HepG2 (cell line): ENCODE data around the gene CRYM. TPM values are rescaled to one million over a fixed set of nuclear protein-coding genes. Genes with fewer than 3 reads are reported as not detected.

Experiments used
- CSRNP2 ChIP-seq: sonication (generic); formaldehyde crosslinking; conservative IDR thresholded peaks from 2 replicates; pipeline ENCODE4 v1.8.0; 2022; ENCODE audit warnings: low read depth, missing genetic modification reagents
- FIP1L1 ChIP-seq: fragments of 200-400 bp; formaldehyde crosslinking; IDR thresholded peaks from 2 replicates; pipeline ENCODE4 v1.6.1; 2018; ENCODE audit warnings: low read depth, mild to moderate bottlenecking, low read length, moderate library complexity, borderline replicate concordance; ENCODE audit not compliant: insufficient read depth
- NAIF1 ChIP-seq: sonication (generic); formaldehyde crosslinking; IDR thresholded peaks from 2 replicates; pipeline ENCODE4 v1.5.0; 2020; ENCODE audit warnings: mild to moderate bottlenecking, missing genetic modification reagents, borderline replicate concordance
- TFDP2 ChIP-seq: sonication (generic); formaldehyde crosslinking; IDR thresholded peaks from 2 replicates; pipeline ENCODE4 v1.4.0; 2020; ENCODE audit warnings: missing genetic modification reagents
- ZNF460 ChIP-seq: sonication (generic); formaldehyde crosslinking; IDR thresholded peaks from 2 replicates; pipeline ENCODE4 v1.5.1; 2020; ENCODE audit warnings: missing genetic modification reagents, mild to moderate bottlenecking, borderline replicate concordance
- ZNF878 ChIP-seq: sonication (generic); formaldehyde crosslinking; IDR thresholded peaks from 2 replicates; pipeline ENCODE4 v1.8.1; 2023; ENCODE audit warnings: mild to moderate bottlenecking, missing genetic modification reagents, moderate library complexity
- polyA plus RNA-seq, 8 experiments: library from polyadenylated mRNA; depleted of rRNA in 3 of 8; stranded (reverse) in 7 of 8; unstranded in 1 of 8; fragments of >200 nt; fragmentation: Illumina TruSeq in 4 of 8; extraction: Trizol in 4 of 8; gene quantifications; 2 replicates each; pipeline versions ENCODE4 v1.2.1 to v1.2.3, GENCODE V29; 2011 to 2016; ENCODE audit warnings: low read depth in 4 of 8, missing spikeins in 1 of 8, mixed read lengths in 1 of 8; ENCODE audit not compliant: insufficient read depth in 1 of 8
- total RNA-seq, 5 experiments: library from RNA; depleted of rRNA; stranded (reverse); fragments of >200 nt; fragmentation: Illumina TruSeq; extraction: Trizol; gene quantifications; 2 replicates each; pipeline ENCODE4 v1.2.3, GENCODE V29; 2016; ENCODE audit warnings: low read depth in 1 of 5
- TF ChIP-seq, protein P1 (sequence below): sonication (generic); formaldehyde crosslinking; IDR thresholded peaks from 2 replicates; pipeline ENCODE4 v1.4.0; 2020; ENCODE audit warnings: missing genetic modification reagents, mild to moderate bottlenecking, borderline replicate concordance
- TF ChIP-seq, protein P2 (sequence below): sonication (generic); formaldehyde crosslinking; IDR thresholded peaks from 2 replicates; pipeline ENCODE4 v1.4.0; 2020; ENCODE audit warnings: low read depth, missing genetic modification reagents
- TF ChIP-seq, protein P3 (sequence below): sonication (generic); formaldehyde crosslinking; IDR thresholded peaks from 2 replicates; pipeline ENCODE4 v1.5.0; 2020; ENCODE audit warnings: mild to moderate bottlenecking, missing genetic modification reagents, borderline replicate concordance

Gene CRYM
- total and polyA plus RNA-seq, 2 of the 13 experiments (the other 11 are each of a cell fraction or from before 2014, with no cell fraction given): 1.9 to 2.2 TPM

DNA sequence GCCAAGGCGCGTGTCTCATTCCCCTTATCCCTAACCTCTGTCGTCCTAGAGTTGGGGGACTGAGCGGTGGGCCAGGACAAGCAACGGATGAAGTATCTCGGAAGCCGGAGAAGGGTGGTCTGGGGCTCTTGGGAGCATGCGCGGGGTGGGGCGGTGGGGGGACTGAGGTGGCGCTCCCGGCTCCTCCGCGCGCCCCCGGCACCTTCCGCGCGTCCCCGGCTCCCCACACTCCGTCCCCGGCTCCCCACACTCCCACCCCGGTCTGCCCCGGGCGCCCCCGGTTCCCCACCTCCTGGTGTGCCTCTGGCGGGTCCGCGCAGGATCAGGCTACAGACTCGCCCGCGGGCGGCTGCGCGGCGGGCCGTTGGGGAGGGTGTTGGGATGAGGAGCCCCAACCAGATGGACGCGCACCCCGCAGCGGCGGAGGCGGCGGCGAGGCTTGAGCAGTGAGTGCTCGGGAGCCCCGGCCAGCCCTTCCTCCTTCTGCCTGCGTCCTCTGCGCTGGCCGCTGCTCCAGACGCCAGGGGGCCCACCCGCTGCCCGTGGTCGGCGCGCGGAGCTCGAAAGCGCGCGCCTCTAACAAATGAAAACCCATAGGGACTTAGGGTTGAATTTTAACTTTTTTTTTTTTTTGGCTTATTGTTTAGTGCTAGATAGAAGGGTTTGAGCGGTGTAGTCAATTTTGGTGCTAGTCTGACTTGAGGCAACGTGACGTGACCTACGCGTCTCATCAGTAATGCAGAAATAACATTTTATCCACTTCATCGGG, 5.6 kb upstream of the CRYM start (continued):
- TF ChIP-seq CSRNP2 (CRISPR knock-in tag): no peak
- no peak for TF ChIP-seq ZNF460 (CRISPR knock-in tag)
- TF ChIP-seq TFDP2 (CRISPR knock-in tag): peak; percentile 82
- TF ChIP-seq, protein P1, sequence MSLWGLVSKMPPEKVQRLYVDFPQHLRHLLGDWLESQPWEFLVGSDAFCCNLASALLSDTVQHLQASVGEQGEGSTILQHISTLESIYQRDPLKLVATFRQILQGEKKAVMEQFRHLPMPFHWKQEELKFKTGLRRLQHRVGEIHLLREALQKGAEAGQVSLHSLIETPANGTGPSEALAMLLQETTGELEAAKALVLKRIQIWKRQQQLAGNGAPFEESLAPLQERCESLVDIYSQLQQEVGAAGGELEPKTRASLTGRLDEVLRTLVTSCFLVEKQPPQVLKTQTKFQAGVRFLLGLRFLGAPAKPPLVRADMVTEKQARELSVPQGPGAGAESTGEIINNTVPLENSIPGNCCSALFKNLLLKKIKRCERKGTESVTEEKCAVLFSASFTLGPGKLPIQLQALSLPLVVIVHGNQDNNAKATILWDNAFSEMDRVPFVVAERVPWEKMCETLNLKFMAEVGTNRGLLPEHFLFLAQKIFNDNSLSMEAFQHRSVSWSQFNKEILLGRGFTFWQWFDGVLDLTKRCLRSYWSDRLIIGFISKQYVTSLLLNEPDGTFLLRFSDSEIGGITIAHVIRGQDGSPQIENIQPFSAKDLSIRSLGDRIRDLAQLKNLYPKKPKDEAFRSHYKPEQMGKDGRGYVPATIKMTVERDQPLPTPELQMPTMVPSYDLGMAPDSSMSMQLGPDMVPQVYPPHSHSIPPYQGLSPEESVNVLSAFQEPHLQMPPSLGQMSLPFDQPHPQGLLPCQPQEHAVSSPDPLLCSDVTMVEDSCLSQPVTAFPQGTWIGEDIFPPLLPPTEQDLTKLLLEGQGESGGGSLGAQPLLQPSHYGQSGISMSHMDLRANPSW (CRISPR knock-in tag): no peak
- TF ChIP-seq, protein P2, sequence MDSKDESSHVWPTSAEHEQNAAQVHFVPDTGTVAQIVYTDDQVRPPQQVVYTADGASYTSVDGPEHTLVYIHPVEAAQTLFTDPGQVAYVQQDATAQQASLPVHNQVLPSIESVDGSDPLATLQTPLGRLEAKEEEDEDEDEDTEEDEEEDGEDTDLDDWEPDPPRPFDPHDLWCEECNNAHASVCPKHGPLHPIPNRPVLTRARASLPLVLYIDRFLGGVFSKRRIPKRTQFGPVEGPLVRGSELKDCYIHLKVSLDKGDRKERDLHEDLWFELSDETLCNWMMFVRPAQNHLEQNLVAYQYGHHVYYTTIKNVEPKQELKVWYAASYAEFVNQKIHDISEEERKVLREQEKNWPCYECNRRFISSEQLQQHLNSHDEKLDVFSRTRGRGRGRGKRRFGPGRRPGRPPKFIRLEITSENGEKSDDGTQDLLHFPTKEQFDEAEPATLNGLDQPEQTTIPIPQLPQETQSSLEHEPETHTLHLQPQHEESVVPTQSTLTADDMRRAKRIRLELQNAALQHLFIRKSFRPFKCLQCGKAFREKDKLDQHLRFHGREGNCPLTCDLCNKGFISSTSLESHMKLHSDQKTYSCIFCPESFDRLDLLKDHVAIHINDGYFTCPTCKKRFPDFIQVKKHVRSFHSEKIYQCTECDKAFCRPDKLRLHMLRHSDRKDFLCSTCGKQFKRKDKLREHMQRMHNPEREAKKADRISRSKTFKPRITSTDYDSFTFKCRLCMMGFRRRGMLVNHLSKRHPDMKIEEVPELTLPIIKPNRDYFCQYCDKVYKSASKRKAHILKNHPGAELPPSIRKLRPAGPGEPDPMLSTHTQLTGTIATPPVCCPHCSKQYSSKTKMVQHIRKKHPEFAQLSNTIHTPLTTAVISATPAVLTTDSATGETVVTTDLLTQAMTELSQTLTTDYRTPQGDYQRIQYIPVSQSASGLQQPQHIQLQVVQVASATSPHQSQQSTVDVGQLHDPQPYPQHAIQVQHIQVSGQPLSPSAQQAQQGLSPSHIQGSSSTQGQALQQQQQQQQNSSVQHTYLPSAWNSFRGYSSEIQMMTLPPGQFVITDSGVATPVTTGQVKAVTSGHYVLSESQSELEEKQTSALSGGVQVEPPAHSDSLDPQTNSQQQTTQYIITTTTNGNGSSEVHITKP (CRISPR knock-in tag): no peak
- no peak for TF ChIP-seq ZNF878
- TF ChIP-seq FIP1L1: no peak
- TF ChIP-seq, protein P3, sequence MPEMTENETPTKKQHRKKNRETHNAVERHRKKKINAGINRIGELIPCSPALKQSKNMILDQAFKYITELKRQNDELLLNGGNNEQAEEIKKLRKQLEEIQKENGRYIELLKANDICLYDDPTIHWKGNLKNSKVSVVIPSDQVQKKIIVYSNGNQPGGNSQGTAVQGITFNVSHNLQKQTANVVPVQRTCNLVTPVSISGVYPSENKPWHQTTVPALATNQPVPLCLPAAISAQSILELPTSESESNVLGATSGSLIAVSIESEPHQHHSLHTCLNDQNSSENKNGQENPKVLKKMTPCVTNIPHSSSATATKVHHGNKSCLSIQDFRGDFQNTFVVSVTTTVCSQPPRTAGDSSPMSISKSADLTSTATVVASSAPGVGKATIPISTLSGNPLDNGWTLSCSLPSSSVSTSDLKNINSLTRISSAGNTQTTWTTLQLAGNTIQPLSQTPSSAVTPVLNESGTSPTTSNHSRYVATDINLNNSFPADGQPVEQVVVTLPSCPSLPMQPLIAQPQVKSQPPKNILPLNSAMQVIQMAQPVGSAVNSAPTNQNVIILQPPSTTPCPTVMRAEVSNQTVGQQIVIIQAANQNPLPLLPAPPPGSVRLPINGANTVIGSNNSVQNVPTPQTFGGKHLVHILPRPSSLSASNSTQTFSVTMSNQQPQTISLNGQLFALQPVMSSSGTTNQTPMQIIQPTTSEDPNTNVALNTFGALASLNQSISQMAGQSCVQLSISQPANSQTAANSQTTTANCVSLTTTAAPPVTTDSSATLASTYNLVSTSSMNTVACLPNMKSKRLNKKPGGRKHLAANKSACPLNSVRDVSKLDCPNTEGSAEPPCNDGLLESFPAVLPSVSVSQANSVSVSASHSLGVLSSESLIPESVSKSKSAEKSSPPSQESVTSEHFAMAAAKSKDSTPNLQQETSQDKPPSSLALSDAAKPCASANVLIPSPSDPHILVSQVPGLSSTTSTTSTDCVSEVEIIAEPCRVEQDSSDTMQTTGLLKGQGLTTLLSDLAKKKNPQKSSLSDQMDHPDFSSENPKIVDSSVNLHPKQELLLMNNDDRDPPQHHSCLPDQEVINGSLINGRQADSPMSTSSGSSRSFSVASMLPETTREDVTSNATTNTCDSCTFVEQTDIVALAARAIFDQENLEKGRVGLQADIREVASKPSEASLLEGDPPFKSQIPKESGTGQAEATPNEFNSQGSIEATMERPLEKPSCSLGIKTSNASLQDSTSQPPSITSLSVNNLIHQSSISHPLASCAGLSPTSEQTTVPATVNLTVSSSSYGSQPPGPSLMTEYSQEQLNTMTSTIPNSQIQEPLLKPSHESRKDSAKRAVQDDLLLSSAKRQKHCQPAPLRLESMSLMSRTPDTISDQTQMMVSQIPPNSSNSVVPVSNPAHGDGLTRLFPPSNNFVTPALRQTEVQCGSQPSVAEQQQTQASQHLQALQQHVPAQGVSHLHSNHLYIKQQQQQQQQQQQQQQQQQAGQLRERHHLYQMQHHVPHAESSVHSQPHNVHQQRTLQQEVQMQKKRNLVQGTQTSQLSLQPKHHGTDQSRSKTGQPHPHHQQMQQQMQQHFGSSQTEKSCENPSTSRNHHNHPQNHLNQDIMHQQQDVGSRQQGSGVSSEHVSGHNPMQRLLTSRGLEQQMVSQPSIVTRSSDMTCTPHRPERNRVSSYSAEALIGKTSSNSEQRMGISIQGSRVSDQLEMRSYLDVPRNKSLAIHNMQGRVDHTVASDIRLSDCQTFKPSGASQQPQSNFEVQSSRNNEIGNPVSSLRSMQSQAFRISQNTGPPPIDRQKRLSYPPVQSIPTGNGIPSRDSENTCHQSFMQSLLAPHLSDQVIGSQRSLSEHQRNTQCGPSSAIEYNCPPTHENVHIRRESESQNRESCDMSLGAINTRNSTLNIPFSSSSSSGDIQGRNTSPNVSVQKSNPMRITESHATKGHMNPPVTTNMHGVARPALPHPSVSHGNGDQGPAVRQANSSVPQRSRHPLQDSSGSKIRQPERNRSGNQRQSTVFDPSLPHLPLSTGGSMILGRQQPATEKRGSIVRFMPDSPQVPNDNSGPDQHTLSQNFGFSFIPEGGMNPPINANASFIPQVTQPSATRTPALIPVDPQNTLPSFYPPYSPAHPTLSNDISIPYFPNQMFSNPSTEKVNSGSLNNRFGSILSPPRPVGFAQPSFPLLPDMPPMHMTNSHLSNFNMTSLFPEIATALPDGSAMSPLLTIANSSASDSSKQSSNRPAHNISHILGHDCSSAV (CRISPR knock-in tag): no peak
- TF ChIP-seq NAIF1 (CRISPR knock-in tag): 0 out of 2 replicates have a peak, but pooled peaks have one; percentile 46
